Keratinocyte (primary cell): ENCODE results near the gene PDK4.

ENCODE experiments used
- CTCF ChIP-seq, 3 experiments: IDR thresholded peaks in 1 of 3; conservative IDR thresholded peaks in 1 of 3; optimal IDR thresholded peaks in 1 of 3; 2 replicates in 2 of 3; 3 replicates in 1 of 3; pipeline versions ENCODE3 to v1.5.1; 2011; ENCODE audit warnings: low read length in 3 of 3, mild to moderate bottlenecking in 3 of 3, moderate library complexity in 2 of 3, control low read depth in 1 of 3, inconsistent platforms in 1 of 3; ENCODE audit not compliant: insufficient read depth in 2 of 3; ENCODE audit errors: extremely low read depth in 1 of 3
- EZH2 ChIP-seq: IDR thresholded peaks from one replicate; pipeline ENCODE4 v1.6.1; 2012; ENCODE audit warnings: inconsistent platforms, mild to moderate bottlenecking, low read length, moderate library complexity

DNA sequence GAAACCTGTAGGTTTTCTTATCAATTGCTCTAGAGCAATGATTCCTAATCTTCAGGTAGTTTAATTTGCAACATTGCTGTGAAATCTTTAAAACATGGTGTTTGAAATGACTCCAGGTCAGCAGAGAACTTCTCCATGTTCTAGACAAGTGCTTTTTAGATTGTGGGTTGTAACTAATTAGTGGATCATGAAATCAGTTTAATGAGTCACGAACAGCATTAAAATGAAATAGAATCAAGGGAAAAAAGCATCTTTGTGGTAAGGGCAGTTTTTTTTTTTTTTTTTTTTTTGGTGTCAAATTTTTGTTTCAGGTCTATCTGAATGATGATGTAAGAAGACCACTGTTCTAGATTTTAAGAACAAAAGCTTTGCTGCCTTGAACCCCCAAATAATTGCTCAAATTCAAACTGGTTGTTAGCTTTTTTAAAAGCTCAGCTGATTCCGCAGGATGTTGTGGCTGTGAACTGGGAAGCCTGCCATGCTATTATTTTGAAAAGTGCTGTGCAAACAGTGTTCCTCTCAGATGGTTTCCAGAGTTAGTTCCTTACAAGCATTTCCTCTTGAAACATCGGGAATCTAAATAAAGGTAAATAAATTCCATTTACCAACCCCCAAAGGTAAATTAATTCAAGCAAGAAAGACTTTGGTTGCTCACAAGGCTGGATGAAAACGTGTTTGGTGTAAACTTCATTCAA is 13.1 kb upstream of the PDK4 start:
- TF ChIP-seq CTCF (optimal IDR thresholded peaks at IDR 0.05 in 1 of 3, IDR thresholded peaks at IDR 0.05 in 1 of 3, conservative IDR thresholded peaks at IDR 0.05 in 1 of 3; ENCODE audit: extremely low read depth in 1 of 3, insufficient read depth in 2 of 3, low read length in 3 of 3): no peak
- TF ChIP-seq EZH2: no peak
